ENCODE results near the gene SLC24A3.

SLC24A3 gene

DNA sequence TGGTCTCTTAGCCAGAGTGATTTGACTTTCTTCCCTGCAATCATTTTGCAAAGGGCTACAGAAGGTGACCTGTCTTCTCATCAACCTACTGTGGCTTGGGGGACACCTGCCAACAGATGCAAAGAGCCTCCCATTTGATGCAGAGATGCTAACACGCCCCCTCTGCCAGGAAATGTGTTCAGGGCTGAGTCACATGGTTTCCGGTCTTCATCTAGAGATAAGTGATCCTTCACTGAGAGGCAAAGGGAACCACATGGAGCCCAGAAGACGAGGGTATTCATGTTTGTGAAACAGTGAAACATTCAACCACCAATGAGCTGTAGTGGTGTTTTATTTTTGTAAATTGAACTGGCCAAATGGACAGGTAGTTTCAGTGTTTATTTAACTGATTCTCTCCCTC lies 436.6 kb downstream of the SLC24A3 start:
- no peak for TF ChIP-seq CTCF (IDR thresholded peaks at IDR 0.05)
- no peaks in the 10 kb centered on the region for H3K4me1 Mint-ChIP-seq
- no peak overlapping the region for H3K27ac Mint-ChIP-seq
- no peaks in the 10 kb centered on the region for H3K36me3 Mint-ChIP-seq (ENCODE audit: low read depth)
- peaks cover 12% of the 10 kb centered on the region for H3K27me3 Mint-ChIP-seq (ENCODE audit: low read depth, poor library complexity)
- no peak overlapping the region for H3K4me3 Mint-ChIP-seq
- no peak for DNase-seq
- H3K9me3 Mint-ChIP-seq, result peaks cover 22% of the 10 kb centered on the region

DNA sequence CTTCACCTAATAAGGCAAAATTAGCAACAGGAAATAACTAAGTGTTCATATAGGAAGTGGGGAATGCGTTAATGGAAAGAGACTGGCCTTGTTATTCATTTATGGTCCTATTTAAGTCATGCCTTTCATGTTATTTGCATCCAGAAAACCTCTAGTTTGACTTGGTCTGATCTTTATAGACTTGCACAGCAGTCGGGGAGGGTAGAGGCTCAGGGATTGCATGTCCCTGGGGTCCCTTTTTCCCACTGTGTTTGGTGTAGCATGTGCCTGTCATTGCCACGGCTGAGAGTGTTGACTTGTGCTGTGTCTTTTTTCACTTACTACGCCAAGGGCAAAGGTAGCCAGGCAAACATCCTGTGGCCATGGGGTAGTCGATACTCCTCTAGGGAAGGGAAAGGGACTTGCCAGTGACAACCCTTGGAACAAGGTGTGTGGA lies 440.2 kb downstream of the SLC24A3 start:
- no peak for TF ChIP-seq CTCF (IDR thresholded peaks at IDR 0.05)
- Mint-ChIP-seq H3K9me3 (peaks cover 22% of the 10 kb centered on the region), H3K36me3 (ENCODE audit: low read depth) (peaks cover 4% of the 10 kb centered on the region), H3K4me3 (no peak overlapping the region), H3K27ac (no peak overlapping the region), H3K4me1 (peaks cover 4% of the 10 kb centered on the region), H3K27me3 (ENCODE audit: low read depth, poor library complexity) (peaks cover 2% of the 10 kb centered on the region)
- no peak for DNase-seq

- peaks cover 4% of the 10 kb centered on the region for H3K36me3 Mint-ChIP-seq (ENCODE audit: low read depth)
- DNase-seq, result no peak
- TF ChIP-seq CTCF (IDR thresholded peaks at IDR 0.05), result no peak
- no peak overlapping the region for H3K4me3 Mint-ChIP-seq
- H3K27ac Mint-ChIP-seq, result peak overlapping the region; percentile 96
- H3K27me3 Mint-ChIP-seq (ENCODE audit: low read depth, poor library complexity), result peaks cover 2% of the 10 kb centered on the region
- H3K4me1 Mint-ChIP-seq, result peaks cover 9% of the 10 kb centered on the region
- peaks cover 22% of the 10 kb centered on the region for H3K9me3 Mint-ChIP-seq
Measured at GRCh38 chr20:19653327-19653726, 440.9 kb downstream of the SLC24A3 start.

DNA sequence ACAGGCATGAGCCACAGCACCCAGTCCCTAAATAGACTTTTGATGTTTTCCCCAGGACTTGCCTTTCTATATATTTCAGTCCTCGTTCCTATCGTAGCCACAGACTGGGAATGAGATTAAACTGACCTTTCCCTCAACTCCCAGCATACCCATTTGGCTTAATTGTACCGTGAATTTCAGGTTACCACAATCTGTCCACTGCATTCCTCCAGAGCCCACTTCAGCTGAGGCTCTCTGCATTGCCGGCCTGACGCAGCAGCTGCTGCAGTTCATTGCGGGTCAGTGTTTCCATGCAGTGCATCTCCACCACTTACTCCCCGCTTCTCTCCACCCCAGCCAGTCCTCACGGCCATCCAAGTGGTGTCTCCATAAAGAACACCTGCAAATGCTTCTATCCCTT lies 442.5 kb downstream of the SLC24A3 start:
- H3K4me3 Mint-ChIP-seq, result no peak overlapping the region
- H3K27ac Mint-ChIP-seq, result no peak overlapping the region
- peaks cover 17% of the 10 kb centered on the region for H3K9me3 Mint-ChIP-seq
- TF ChIP-seq CTCF (IDR thresholded peaks at IDR 0.05), result no peak
- no peak for DNase-seq
- H3K4me1 Mint-ChIP-seq, result peaks cover 9% of the 10 kb centered on the region
- H3K36me3 Mint-ChIP-seq (ENCODE audit: low read depth), result peaks cover 4% of the 10 kb centered on the region
- H3K27me3 Mint-ChIP-seq (ENCODE audit: low read depth, poor library complexity), result peaks cover 2% of the 10 kb centered on the region

GRCh38 chr20:19658137-19658536 lies 445.7 kb downstream of the SLC24A3 start:
- H3K4me1 Mint-ChIP-seq, result peaks cover 33% of the 10 kb centered on the region
- no peak overlapping the region for H3K4me3 Mint-ChIP-seq
- no peak for DNase-seq
- no peak overlapping the region for H3K27ac Mint-ChIP-seq
- H3K36me3 Mint-ChIP-seq (ENCODE audit: low read depth), result peaks cover 4% of the 10 kb centered on the region
- peaks cover 9% of the 10 kb centered on the region for H3K27me3 Mint-ChIP-seq (ENCODE audit: low read depth, poor library complexity)
- TF ChIP-seq CTCF (IDR thresholded peaks at IDR 0.05), result no peak
- H3K9me3 Mint-ChIP-seq, result no peaks in the 10 kb centered on the region

DNA sequence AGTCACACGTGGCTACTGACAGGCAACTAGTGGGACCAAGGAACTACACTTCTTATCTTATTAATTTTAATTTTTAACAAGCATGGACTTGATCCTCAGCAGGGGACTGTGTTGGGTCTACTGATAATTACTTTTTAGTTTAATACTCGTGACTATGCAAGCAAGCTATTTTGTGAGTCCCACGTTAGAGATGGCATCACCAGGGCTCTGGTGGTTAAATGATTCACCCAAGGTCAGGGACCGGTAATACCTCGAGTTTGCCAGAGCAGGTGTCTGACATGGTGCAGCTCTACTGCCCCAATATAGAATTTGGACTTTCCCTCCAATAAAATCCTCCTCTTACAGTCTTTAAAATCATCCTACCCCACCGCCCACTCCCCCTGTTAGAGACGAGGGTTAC lies 447.0 kb downstream of the SLC24A3 start:
- Mint-ChIP-seq H3K4me3 (no peak overlapping the region), H3K4me1 (peaks cover 33% of the 10 kb centered on the region), H3K27me3 (ENCODE audit: low read depth, poor library complexity) (peaks cover 17% of the 10 kb centered on the region), H3K27ac (no peak overlapping the region), H3K9me3 (no peaks in the 10 kb centered on the region), H3K36me3 (ENCODE audit: low read depth) (peaks cover under 1% of the 10 kb centered on the region)
- no peak for DNase-seq
- TF ChIP-seq CTCF (IDR thresholded peaks at IDR 0.05), result no peak
